OCI-LY3 (cell line): Measurements from ENCODE around the gene DYNC1I2.

ENCODE experiments used
- H2AFZ ChIP-seq: fragments of 200-600, 300-600 bp; shearing (Covaris generic); 2 replicates; pipeline ENCODE4 v1.6.0; 2014; ENCODE audit warnings: antibody characterized with exemption, low read depth, low read length
- H3K27ac ChIP-seq: fragments of 200-600, 300-600 bp; sonication (generic); 2 replicates; pipeline ENCODE4 v1.5.1; 2014; ENCODE audit warnings: mild to moderate bottlenecking, low read length, moderate library complexity, mixed read lengths
- H3K27me3 ChIP-seq: fragments of 200-600, 300-600 bp; sonication (generic); 2 replicates; pipeline ENCODE4 v1.6.1; 2014; ENCODE audit warnings: low read depth, low read length, mixed read lengths
- H3K36me3 ChIP-seq: fragments of 200-600, 300-600 bp; sonication (generic); replicated peaks from 2 replicates; pipeline ENCODE3; 2014; ENCODE audit warnings: low read depth, low read length, mixed read lengths
- H3K4me1 ChIP-seq: fragments of 300-600, 200-600 bp; sonication (generic); 2 replicates; pipeline ENCODE4 v1.6.1; 2014; ENCODE audit warnings: low read length, mixed read lengths
- H3K4me2 ChIP-seq: fragments of 200-600, 300-600 bp; sonication (generic); 2 replicates; pipeline ENCODE4 v1.6.1; 2014; ENCODE audit warnings: low read length, mixed read lengths
- H3K4me3 ChIP-seq: fragments of 300-600, 200-600 bp; sonication (generic); 2 replicates; pipeline ENCODE4 v1.5.1; 2014; ENCODE audit warnings: antibody characterized with exemption, mild to moderate bottlenecking, low read length, moderate library complexity
- H3K79me2 ChIP-seq: fragments of 300-600, 200-600 bp; shearing (Covaris generic); 2 replicates; pipeline ENCODE4 v1.6.1; 2014; ENCODE audit warnings: mild to moderate bottlenecking, low read length, mixed read lengths
- H3K9ac ChIP-seq: fragments of 300-600, 200-600 bp; shearing (Covaris generic); 2 replicates; pipeline ENCODE4 v1.6.0; 2014; ENCODE audit warnings: mild to moderate bottlenecking, low read length, moderate library complexity
- H3K9me3 ChIP-seq: fragments of 200-600, 300-600 bp; shearing (Covaris generic); 2 replicates; pipeline ENCODE4 v1.6.1; 2014; ENCODE audit warnings: low read length, mixed read lengths; ENCODE audit not compliant: insufficient read depth
- H4K20me1 ChIP-seq: fragments of 200-600, 300-600 bp; sonication (generic); 2 replicates; pipeline ENCODE4 v1.6.1; 2016; ENCODE audit warnings: low read length, mixed read lengths; ENCODE audit not compliant: insufficient read depth
- CTCF ChIP-seq: fragments of 200-600, 300-600 bp; sonication (generic); IDR thresholded peaks from 2 replicates; pipeline ENCODE4 v1.5.1; 2014; ENCODE audit warnings: antibody characterized with exemption, low read length, low read depth
- EZH2phosphoT487 ChIP-seq: fragments of 200-600 bp; shearing (Covaris generic); IDR thresholded peaks from 2 replicates; pipeline ENCODE4 v1.6.1; 2018; ENCODE audit warnings: antibody characterized with exemption, mixed run types, low read depth

The DYNC1I2 gene

GRCh38 chr2:171792157-171792556 is 104.9 kb downstream of the DYNC1I2 start:
- Histone ChIP-seq H3K79me2 (no peaks in the 10 kb centered on the region), H3K27ac (no peak overlapping the region), H3K4me2 (no peak overlapping the region), H3K4me3 (no peak overlapping the region), H4K20me1 (no peaks in the 10 kb centered on the region), H3K9me3 (no peaks in the 10 kb centered on the region), H3K9ac (no peak overlapping the region), H2AFZ (no peak overlapping the region), H3K4me1 (peaks cover 4% of the 10 kb centered on the region; the same call in 1 of the 2 replicates), H3K36me3 (peaks cover 21% of the 10 kb centered on the region), H3K27me3 (no peaks in the 10 kb centered on the region)
- TF ChIP-seq EZH2phosphoT487, result no peak
- no peak for TF ChIP-seq CTCF

GRCh38 chr2:171792886-171793580 is 105.8 kb downstream of the DYNC1I2 start:
- H3K4me3 ChIP-seq, result no peak overlapping the region
- no peak overlapping the region for H3K4me2 ChIP-seq
- H3K27me3 ChIP-seq, result no peaks in the 10 kb centered on the region
- H2AFZ ChIP-seq, result no peak overlapping the region
- H3K27ac ChIP-seq, result no peak overlapping the region
- no peak overlapping the region for H3K9ac ChIP-seq
- H3K9me3 ChIP-seq, result no peaks in the 10 kb centered on the region
- peaks cover 4% of the 10 kb centered on the region; the same call in 1 of the 2 replicates for H3K4me1 ChIP-seq
- no peaks in the 10 kb centered on the region for H3K79me2 ChIP-seq
- TF ChIP-seq EZH2phosphoT487, result no peak
- TF ChIP-seq CTCF, result no peak
- peaks cover 16% of the 10 kb centered on the region for H3K36me3 ChIP-seq
- no peaks in the 10 kb centered on the region for H4K20me1 ChIP-seq

DNA sequence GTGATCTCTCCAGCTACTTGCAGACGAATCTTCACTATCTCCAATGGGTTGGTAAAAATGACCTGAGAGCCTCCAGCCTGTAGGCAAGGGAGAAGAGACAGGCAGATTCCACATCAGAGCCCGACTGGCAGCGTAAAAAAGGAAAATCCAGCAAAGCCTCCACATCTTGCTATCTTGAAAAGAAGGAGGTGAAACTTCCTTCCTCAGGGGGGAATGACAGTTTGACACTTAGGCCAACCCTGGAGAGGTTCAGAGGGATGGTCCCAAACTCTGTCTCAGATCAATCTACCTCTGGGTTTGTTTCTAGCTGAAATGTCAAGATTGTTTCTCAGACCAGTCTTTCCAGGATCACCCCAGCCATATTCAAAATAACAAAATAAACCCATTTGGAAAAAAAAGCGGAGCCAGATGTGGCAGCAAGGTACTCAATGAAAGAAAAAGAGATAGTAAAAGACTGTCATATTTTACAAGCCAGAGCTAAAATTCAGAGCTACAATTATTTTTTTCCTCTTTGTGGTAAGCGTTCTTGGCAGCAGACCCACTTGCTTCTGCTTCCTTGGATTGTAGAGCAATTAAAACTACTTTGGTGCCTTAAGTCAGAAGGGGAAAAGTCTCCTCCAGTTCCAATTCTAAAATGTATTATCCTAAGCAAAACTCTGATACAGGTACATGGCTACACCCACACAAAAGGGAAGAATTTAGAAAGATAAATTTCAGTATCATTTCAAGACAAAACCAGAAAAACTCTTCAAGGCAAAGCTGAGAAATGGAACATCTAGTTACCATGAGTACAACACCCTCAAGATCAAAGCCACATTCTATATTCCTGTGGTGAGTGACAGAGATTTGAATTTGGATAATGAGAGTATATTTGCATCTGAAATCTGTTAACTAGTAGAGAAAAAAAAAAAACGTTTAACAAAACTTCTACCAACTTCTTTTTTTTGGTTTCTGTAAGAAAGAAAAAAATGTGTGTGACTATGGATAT is 106.7 kb downstream of the DYNC1I2 start:
- no peak overlapping the region for H3K9ac ChIP-seq
- no peak for TF ChIP-seq CTCF
- H2AFZ ChIP-seq, result no peak overlapping the region
- H3K4me1 ChIP-seq, result no peaks in the 10 kb centered on the region; the same call in 1 of the 2 replicates
- H4K20me1 ChIP-seq, result no peaks in the 10 kb centered on the region
- H3K4me2 ChIP-seq, result no peak overlapping the region
- H3K4me3 ChIP-seq, result no peak overlapping the region
- no peaks in the 10 kb centered on the region for H3K79me2 ChIP-seq
- no peaks in the 10 kb centered on the region for H3K27me3 ChIP-seq
- H3K9me3 ChIP-seq, result no peaks in the 10 kb centered on the region
- H3K27ac ChIP-seq, result no peak overlapping the region
- H3K36me3 ChIP-seq, result peaks cover 16% of the 10 kb centered on the region

- H2AFZ ChIP-seq, result no peak overlapping the region
- no peak overlapping the region for H3K4me2 ChIP-seq
- H4K20me1 ChIP-seq, result no peaks in the 10 kb centered on the region
- no peaks in the 10 kb centered on the region for H3K27me3 ChIP-seq
- TF ChIP-seq CTCF (no peak), EZH2phosphoT487 (no peak)
- peaks cover 16% of the 10 kb centered on the region for H3K36me3 ChIP-seq
- H3K9ac ChIP-seq, result no peak overlapping the region
- H3K9me3 ChIP-seq, result no peaks in the 10 kb centered on the region
- H3K4me3 ChIP-seq, result no peak overlapping the region
- no peaks in the 10 kb centered on the region; the same call in 1 of the 2 replicates for H3K4me1 ChIP-seq
- no peaks in the 10 kb centered on the region for H3K79me2 ChIP-seq
- H3K27ac ChIP-seq, result no peak overlapping the region
Measured at GRCh38 chr2:171794918-171795317, 107.6 kb downstream of the DYNC1I2 start.
